KBM-7 (cell line): ENCODE data around the gene ANTKMT.
A peak's percentile ranks its signal among the peaks of the same experiment; 100 is the strongest.

Experiments
- DNase-seq: peaks from one replicate; pipeline ENCODE4 v3.0.0-alpha.2; 2015
- in situ Hi-C: fragments of 300-500 bp; cut with MboI; formaldehyde crosslinking; loops from 2 replicates; pipeline ENCODE4 v1.14.3; 2020; ENCODE audit warnings: low sequenced_read_pairs, low pct_unique_long_range_greater_than_20kb, mixed read lengths

ANTKMT gene

DNA sequence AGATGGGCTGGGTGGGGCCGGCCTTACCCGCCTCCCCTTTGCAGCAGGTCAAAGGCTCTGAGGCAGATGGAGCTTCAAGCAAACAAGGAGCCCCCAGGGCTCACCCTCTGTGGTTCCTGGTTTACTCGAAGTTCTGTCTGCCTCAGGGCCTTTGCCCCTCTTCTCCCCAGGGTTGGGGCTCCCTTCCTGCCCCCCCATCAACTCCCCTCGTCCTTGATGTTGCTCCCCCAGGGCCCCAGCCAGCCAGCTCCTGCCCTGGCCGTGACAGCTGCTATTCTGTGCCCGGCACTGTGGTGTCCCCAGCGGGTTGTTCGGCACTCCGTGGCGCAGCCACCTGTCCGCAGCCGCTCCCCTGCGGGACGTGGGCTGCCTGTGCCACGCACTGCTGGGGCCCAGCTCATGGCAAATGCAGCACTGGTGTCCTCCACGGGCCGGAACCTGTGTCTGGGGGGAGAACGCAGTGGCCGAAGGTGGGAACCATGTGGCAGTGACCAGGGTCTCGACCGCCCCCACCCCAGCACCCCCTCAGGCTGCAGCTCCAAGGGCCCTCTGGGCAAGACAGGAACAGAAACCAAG, 10.4 kb upstream of the ANTKMT start:
- in situ Hi-C loops: loop anchor here (10.0 kb wide), 1 partner anchor 74 kb away; the partner anchor contains the start of genes CHTF18 and RPUSD1
- DNase-seq: no peak

DNA sequence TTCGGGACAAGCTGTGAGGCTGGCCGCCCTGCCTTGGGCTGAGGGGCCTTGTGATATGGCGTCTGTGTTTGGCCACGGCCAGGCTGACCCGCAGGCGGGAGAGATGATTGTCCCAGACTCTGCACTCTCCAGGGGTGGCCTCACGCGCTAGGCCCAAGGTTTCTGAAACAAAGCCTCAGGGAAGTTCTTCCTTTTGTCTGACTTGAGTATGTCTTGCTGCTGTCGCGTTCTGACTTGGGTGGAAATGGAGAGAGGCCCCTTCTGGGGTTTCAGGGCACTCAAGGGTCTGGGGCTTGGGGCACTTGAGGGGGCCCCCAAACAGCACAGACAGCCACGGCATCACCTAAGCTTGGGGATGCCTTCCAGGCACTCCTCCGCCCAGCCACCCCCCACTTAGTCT, 9.9 kb upstream of the ANTKMT start:
- no peak for DNase-seq
- in situ Hi-C loops: loop anchor here (10.0 kb wide), 1 partner anchor 74 kb away; the partner anchor contains the start of genes CHTF18 and RPUSD1

DNA sequence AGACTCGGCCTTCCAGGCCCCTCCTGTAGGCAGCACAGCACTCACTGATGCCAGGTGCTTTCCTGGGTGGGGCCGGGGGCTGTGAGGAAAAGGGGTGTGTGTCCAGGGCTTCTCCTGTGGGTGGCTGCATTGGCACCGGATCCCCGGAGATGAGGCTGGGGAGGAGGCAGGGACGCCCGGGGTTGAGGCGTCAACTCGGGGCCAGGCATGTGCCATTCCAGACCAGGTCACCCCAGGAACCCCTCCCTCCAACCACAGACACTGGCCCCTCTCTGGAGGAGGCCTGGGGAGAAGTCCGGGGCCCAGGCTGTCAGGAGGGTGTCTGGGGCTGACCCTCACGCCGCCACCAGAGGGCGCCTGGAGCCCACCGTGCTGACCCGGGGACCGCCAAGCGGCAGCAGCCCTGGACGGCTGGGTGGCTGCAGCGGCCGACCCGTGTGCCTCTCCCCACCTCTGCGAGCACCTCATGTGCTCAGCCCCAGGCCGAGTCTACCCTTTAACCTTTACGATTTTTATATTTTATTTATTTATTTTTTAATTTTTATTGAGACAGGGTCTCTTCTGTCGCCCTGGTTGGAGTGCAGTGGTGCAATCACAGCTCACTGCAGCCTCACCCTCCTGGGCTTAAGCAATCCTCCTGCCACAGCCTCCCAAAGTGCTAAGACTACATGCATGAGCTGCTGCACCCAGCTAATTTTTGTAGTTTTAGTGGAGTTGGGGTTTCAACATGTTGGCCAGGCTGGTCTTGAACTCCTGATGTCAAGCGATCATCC, 9.2 kb upstream of the ANTKMT start:
- in situ Hi-C loops: loop anchor here (10.0 kb wide), 1 partner anchor 73 kb away; the partner anchor contains the start of genes CHTF18 and RPUSD1

DNA sequence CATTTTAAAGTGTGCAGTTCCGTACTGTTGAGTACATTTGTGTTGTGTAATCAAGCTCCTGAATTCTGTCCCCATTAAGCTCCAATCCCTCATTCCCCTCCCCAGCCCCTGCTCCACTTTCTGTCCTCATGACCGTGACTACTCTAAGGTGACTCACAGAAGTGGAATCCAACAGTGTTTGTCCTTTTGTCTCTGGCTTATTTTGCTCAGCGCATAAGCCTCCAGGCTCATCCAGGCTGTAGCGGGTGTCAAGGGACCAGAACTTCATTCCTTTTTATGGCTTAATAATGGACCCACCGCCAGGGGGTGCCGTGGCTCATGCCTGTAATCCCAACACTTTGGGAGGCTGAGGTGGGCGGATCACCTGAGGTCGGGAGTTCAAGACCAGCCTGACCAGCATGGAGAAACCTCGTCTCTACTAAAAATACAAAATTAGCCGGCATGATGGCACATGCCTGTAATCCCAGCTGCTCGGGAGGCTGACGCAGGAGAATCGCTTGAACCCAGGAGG, 8.2 kb upstream of the ANTKMT start:
- in situ Hi-C loops: loop anchor here (10.0 kb wide), 1 partner anchor 72 kb away; the partner anchor contains the start of genes CHTF18 and RPUSD1
- DNase-seq: peak; percentile 80

More for the DNA sequence above, 9.2 kb upstream of the ANTKMT start:
- peak; percentile 79 for DNase-seq

DNA sequence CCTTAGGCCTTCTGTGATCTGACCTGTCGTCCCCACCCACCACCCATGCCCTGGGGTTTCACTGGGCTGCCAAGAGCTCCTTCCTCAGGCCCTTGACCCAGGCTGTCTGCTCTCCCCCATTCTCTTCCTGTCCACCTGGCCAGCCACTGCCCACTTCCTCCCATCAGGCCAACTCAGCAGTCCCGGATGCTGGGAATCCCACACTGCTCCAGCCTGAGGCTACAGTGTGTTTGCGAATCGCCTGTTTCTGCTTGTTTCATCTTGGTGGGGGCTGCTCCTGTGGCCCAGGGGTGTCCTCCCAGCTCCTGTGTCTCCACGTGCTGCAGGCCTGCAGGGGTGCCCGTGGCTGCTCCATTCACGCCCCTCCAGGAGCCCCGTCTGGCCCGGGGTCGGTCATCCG, 6.9 kb upstream of the ANTKMT start:
- in situ Hi-C loops: loop anchor here (10.0 kb wide), 1 partner anchor 71 kb away; the partner anchor contains the start of genes CHTF18 and RPUSD1
- DNase-seq: no peak

DNA sequence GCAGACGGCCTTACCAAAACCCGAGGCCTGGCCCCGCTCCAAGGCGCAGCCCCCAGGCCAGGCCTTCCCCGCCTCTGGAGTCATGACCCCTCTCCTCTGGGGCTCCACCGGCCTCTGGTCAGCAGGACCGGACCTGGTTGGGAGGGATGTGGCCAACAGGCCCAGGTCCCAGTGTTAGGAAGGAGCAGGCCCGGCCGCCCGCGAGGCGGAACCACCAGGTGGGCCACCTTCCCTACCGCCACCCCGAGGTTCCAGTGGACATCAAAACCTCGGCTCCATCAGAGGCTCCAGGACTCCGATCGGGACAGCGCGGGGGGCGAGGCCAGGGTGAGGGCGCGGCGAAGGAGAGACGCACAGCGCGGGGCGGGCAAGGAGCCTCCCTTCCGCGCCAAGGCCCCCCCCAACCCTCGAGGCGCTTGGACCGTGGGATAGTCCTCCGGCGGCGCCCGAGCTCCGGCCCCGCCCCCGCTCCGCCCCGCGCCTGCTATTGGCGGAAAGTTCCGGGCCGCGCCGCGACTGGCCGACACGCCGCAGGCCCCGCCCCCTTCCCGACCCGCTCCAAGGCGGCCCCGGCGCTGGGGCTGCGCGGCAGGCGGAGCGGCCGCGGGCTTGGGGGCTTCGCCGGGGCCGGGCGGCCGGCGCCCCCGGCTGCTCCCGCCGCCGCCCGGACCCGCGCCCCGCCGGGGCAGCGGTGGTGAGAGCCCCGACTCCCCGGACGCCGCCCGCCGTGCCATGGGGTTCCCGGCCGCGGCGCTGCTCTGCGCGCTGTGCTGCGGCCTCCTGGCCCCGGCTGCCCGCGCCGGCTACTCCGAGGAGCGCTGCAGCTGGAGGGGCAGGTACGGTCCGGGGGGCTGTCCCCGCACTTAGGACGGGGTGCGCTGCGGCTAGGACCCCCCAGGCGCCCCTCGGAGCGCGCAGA, 6.1 kb upstream of the ANTKMT start, which contains the start of gene METRN:
Gene METRN, plus strand, starts transcription at position 561 of the 919 bp plus-strand sequence. Its CDS starts 172 bp downstream, at position 733.
- peak; percentile 77 for DNase-seq
- in situ Hi-C loops: loop anchor here (10.0 kb wide), 1 partner anchor 70 kb away; the partner anchor contains the start of genes CHTF18 and RPUSD1

DNA sequence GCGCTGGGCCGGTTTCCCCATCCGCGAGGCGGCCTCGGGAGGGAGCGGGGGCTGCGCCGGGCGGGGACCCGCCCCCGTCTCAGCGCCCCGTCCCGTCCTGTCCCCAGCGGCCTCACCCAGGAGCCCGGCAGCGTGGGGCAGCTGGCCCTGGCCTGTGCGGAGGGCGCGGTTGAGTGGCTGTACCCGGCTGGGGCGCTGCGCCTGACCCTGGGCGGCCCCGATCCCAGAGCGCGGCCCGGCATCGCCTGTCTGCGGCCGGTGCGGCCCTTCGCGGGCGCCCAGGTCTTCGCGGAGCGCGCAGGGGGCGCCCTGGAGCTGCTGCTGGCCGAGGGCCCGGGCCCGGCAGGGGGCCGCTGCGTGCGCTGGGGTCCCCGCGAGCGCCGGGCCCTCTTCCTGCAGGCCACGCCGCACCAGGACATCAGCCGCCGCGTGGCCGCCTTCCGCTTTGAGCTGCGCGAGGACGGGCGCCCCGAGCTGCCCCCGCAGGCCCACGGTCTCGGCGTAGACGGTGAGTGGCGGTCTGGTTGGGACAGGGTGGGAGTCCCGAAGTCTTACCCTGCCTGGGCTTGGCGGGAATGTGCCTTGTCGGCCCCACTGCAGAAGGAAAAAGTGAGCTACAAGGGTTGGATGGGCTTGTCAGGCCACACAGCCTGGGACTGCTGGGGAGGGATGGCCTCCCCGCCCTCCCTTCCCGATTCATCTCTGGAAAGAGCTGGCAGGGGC, 5.3 kb upstream of the ANTKMT start:
- in situ Hi-C loops: loop anchor here (10.0 kb wide), 1 partner anchor 69 kb away; the partner anchor contains the start of genes CHTF18 and RPUSD1
- peak; percentile 52 for DNase-seq

DNA sequence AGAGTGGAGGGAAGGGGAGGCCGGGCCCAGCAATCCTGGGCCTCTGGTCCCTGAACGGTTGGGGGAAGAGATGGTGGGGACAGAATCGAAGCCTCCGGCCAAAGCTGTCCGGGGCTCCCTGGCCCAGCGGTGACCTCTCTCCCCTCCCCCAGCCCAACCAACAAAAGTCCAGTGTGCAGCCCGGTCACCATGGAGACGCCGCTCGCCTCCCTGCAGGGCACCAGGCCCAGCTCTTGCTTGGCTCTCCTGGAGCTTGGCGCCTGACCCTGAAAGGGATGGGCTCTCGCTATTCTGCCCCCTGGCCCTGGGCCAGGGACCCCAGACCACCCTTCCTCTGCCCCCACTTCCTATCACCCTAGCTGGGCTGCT, 4.8 kb upstream of the ANTKMT start:
- in situ Hi-C loops: loop anchor here (10.0 kb wide), 1 partner anchor 69 kb away; the partner anchor contains the start of genes CHTF18 and RPUSD1
- no peak for DNase-seq

DNA sequence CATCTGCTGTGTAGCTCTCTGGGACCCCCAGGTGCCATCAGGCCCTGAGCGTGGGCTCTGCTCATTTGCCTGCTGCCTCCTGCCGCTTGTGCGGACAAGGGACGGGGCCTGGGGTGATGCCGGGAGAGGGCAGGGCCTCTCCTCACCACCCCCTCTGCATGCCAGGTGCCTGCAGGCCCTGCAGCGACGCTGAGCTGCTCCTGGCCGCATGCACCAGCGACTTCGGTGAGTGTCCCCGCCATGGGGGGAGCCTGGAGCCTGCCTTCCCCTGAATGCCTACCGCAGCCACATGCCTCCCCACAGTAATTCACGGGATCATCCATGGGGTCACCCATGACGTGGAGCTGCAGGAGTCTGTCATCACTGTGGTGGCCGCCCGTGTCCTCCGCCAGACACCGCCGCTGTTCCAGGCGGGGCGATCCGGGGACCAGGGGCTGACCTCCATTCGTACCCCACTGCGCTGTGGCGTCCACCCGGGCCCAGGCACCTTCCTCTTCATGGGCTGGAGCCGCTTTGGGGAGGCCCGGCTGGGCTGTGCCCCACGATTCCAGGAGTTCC, 4.1 kb upstream of the ANTKMT start:
- DNase-seq: no peak
- in situ Hi-C loops: loop anchor here (10.0 kb wide), 1 partner anchor 68 kb away; the partner anchor contains the start of genes CHTF18 and RPUSD1

DNA sequence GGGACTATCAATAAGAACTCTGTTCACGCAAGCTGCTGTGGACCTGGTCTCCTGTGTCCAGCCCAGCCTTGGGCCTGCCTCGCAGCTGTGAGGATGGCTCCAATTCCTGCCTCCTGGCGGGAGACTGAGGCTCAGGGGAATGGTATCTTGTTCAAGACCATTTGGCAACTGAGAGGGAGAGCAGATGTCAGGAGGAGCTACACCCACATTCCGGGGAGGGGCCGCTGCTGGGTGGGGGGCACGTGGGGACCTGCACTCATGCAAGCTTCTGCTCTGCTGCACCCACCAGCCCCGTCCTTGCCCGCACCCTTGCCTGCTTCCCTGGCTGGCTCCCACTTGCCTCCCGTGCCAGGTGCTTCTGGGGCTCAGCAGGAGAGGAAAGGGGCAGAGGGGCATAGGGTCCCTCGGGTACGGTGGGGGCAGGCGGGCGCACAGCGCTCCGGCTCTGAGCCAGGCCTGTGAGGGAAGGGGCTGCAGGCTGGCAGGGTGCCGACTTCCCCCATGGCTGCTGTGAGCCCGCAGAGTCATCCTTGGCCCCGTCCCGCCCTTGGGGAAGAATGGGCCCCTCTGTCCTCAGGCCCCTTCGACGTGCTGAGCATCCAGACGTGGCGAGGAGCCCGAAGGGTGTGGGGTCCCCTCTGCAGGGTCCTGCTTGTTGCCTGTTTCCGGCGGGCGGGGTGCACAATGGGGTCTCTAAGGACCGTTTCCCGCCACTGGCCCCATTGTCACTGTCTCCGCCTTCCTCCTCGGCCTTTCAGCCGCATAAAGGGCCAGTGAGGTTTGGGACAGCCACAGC, 3.3 kb upstream of the ANTKMT start:
- in situ Hi-C loops: loop anchor here (10.0 kb wide), 1 partner anchor 67 kb away; the partner anchor contains the start of genes CHTF18 and RPUSD1
- DNase-seq: no peak

DNA sequence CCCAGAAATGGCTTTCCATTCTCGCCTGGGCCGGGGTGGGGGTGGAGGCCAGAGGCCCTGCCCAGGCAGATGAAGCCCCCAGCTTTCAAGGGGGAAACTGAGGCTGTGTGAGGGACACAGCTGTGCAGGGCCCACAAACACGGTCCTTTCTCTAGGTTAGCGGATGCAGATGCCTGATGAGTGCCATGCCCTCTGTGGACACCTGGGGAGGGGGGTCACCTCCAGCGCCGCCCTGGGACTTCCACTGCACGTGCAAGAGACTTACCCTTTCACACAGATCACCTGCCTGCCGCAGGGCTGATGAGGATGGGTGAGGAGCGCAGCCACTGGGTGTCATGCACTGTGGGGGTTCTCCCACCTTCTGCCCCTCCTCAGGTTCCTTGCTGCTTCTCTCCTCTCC, 2.6 kb upstream of the ANTKMT start:
- no peak for DNase-seq
- in situ Hi-C loops: loop anchor here (10.0 kb wide), 1 partner anchor 66 kb away; the partner anchor contains the start of genes CHTF18 and RPUSD1

DNA sequence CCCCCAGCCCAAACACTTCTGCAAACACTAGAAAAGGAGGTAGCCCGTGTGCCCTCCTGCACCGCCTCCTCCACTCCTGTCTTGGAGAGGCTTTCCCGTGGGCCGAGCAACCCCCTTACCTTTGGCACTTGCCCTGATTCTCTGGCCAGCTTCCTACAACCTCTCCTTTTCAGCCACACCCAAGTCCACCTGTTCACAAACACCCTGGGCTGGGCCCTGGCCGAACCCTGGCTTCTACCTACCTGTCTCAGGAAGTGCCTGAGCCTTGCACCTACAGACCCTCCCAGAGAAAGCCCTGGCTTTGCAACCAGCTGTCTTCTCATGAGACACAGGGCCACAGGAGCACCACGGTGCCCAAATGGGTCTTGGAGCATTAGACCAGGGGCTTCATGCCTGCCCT, 2.0 kb upstream of the ANTKMT start:
- in situ Hi-C loops: loop anchor here (10.0 kb wide), 1 partner anchor 66 kb away; the partner anchor contains the start of genes CHTF18 and RPUSD1
- DNase-seq: no peak

DNA sequence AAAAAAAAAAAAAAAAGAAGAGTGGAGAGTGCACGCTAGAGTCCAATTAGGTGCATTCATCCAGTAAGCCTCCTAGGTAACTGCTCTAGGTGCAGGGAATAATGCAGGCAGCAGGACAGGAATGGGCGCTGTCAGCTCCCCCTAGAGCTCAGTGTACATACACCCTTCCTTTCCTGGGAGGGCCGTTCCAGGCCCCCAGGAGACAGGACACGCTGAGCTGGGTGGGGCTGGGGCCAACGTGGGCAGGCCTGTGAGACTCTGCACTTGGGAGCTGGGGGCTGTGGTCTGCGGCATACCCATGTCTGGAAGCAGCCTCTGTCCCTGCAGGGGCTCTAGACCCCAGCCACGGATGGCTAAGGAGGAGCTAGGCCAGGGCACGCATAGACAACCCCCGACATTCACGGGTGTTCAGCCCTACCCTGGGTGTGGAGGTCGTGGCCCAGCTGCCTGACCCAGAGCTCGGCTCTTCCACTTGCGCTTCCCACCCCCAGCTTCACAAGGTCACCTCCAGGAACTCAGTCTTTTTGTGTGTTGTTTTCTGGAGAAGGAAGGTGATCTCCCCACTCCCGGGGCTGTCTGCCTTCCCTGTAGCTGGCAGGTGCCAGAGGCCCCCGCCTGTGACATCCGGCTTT, 1.0 kb upstream of the ANTKMT start:
- in situ Hi-C loops: loop anchor here (10.0 kb wide), 1 partner anchor 65 kb away; the partner anchor contains the start of genes CHTF18 and RPUSD1
- DNase-seq: peak; percentile 90

DNA sequence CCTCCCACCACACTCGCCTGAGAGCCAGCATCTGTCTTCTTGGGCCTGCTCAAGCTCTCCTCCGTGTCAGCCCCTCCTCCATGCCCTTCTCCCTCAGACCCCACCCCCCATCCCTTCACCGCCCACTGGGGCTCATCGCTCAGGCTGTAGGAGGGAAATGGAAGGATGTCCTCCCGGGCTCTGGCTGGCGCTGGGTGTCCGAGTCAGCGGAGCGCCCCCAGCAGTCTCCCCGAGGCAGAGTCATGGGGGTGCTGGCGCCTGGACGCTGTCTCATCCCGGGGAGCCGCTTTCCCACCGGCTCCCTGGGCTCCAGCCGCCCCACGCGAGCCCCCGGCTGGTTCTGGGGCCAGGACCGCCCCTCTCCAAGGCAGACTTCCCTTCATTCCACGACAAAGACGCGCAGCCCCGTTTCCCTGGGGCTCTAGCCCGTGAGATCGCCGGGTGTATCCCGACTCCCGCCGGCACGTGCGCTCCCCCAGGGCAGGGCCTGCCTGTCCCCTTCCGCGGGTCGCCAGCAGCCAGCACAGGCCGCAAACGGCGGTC, 428 bp upstream of the ANTKMT start:
- in situ Hi-C loops: no loop called here
- no peak for DNase-seq

DNA sequence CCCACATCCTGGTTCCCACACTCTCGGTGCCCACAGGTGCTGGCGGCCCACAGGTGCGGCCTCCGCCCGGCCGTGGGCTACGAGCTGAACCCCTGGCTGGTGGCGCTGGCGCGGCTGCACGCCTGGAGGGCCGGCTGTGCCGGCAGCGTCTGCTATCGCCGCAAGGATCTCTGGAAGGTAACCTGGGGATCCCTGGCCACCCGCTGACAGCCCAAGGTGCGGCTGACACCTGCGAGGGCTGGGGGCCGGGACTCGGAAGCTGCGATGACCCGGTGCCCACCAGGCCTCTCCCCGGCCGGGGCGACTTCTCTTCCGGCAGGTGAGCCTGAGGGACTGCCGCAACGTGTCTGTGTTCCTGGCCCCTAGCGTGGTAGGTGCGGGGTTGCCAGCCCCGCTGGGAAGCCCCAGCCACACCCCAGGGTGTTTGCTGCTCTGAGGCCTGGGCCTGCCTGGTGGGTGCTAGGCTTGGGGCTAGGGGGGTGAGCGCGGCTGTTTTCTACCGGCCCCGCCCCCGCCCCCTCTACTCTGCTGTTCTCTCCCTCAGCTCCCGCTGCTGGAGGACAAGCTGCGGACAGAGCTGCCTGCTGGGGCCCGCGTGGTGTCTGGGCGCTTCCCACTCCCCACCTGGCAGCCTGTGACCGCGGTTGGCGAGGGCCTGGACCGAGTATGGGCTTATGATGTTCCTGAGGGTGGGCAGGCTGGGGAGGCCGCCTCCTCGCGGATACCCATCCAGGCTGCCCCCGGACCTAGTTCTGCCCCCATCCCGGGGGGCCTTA, 1.0 kb downstream of the ANTKMT start:
- in situ Hi-C loops: no loop called here

More for the DNA sequence above, 1.0 kb downstream of the ANTKMT start:
- DNase-seq: no peak
